Smooth muscle cell of the coronary artery (primary cell): Measurements from ENCODE around the gene ARTN. TPM values are rescaled to one million over a fixed set of nuclear protein-coding genes. Genes with fewer than 3 reads are reported as not detected.

Experiments
- total RNA-seq: library from RNA; depleted of rRNA; stranded (reverse); fragments of >200 nt; gene quantifications from 2 replicates; pipeline ENCODE4 v1.2.3, GENCODE V29; 2014; ENCODE audit warnings: low replicate concordance

ARTN gene, protein sequence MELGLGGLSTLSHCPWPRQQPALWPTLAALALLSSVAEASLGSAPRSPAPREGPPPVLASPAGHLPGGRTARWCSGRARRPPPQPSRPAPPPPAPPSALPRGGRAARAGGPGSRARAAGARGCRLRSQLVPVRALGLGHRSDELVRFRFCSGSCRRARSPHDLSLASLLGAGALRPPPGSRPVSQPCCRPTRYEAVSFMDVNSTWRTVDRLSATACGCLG
- 0.38 TPM in 1 of 2 replicates, not detected in the other for total RNA-seq

DNA sequence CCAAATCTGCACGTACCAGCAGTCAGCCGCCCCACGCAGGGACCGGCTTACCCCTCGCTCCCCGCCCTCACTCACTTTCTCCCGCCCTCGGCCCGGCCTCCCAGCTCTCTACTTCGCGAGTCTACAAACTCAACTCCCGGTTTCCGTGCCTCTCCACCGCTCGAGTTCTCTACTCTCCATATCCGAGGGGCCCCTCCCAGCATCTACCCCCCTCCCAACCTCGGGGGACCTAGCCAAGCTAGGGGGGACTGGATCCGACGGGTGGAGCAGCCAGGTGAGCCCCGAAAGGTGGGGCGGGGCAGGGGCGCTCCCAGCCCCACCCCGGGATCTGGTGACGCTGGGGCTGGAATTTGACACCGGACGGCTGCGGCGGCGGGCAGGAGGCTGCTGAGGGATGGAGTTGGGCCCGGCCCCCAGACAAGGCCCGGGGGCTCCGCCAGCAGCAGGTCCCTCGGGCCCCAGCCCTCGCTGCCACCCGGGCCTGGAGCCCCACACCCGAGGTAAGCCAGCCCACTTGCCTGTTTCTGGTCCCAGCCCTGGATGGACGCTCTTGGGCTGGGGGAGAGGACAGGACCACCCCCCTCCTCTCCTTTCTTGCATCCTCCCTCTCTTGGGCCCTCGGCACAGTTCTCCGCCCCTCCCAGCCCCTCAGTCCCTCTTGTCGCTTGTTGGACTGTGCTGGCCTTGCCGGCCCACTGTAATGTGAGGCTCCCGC is at the start of gene ARTN:
Gene ARTN (plus strand): TSS at position 416 of the 715 bp plus-strand sequence. CDS start 1,856 bp downstream, outside the sequence.

DNA sequence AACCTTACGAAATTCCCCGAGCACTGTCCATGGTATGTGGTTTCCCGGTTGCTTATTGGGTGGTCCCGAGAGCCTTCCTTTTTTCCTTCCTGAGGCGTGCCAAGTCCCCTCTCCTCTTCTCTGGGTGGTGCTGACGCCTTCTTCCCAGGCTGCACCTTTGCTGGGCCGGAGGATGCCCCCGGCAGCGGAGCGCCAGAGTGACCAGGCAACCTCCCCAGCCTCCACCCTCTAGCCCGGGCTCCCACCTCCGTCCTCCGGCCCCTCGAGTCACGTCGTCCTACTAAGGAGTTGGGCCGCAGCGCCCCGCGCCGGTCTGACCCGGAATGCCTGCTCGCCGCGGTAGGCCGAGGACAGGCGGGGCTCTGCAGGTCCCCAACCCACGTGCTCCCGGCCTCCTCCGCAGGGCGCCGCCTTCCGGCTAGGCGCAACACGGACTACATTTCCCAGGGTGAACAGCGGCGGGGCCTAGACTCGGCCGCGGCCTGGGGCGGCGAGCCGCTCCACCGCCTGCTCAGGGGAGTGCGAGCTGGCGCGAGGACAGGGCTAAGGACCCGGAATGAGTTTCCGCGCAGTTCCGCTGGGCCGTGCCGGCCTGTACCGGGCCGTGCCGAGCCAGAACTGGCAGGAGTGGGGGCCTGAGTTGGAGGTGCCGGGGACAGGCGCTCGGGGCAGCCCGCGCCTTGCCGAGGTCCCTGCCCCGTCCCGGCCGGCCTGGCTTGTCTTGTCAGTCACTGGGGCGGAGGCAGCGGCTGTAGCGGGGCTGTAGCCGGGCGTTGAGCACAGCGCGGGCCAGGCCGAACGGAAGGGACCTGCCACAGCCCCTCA is 12.8 kb downstream of the ARTN start, which contains the start of gene IPO13:
Gene IPO13 (plus strand): TSS at position 715 of the 825 bp plus-strand sequence. CDS start 651 bp downstream, outside the sequence.

DNA sequence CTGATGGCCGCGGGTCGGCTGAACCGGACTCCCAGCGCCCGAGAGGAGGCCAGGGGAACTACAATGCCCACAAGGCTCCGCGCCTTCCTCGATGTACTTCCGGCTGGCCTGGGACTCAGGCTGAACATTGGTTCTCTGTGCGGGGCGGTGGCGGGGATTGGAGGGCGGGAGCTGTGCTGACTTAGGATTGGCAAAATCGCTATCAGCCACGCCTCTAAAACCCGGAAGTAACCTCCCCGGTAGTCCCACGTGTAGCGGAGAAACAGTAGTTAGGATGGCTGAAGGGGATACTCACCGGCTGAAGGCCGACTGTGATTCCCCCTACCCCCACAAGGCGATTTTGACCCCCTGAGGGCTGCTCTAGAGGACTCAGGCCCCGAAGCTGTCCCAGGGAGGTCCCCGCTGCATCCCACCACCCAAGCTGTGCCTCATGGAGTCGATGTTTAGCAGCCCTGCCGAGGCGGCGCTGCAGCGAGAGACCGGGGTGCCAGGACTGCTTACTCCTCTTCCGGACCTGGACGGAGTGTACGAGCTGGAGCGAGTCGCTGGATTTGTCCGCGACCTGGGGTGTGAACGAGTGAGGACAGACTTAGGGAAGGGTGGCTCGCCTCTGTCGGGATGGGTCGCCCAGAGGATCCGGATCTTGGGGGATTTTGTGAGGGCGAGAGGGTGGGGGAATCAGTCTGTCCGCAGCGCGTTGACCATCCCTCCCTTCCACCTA is 36.3 kb downstream of the ARTN start, which contains the start of gene DPH2:
Gene DPH2 (plus strand): TSS at position 265 of the 721 bp plus-strand sequence. CDS start 166 bp downstream, at position 431.

DNA sequence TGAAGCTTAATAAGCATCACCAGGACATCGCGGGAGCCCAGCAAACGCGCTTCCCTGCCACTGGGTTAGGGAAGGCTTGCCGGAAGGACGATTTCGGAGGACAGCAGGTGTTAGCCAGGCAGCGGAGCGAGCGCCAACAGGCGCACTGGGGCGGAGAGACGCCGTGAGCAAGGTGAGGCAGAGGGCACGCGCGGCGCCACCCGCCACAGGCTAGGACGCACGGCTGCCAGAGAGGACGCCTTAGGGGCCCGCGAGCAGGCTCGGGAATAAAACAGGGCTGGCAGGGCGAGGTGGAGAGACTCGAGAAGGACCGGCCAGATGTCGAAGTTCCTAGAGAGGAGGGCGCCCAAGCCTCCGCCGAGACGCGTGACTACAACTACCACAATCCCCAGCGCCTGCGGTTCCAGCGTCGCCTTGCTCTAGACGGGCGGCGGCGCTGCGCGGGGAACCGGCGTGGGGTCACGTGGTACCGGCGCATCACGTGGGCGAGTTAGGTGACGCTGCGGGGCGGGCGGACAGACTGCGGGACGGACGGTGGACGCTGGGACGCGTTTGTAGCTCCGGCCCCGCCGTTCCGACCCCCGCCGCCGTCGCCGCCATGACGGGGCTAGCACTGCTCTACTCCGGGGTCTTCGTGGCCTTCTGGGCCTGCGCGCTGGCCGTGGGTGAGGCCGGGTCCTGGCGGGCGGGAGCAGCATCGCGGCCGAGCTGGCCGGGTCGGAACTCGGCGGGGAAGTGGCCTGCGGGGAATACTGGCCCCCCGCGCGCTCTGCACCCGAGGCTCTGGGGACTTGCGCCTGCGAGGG is 41.0 kb downstream of the ARTN start, which contains the start of gene ATP6V0B:
Gene ATP6V0B (plus strand): TSS at position 518 of the 806 bp plus-strand sequence. CDS start 81 bp downstream, at position 599.

DNA sequence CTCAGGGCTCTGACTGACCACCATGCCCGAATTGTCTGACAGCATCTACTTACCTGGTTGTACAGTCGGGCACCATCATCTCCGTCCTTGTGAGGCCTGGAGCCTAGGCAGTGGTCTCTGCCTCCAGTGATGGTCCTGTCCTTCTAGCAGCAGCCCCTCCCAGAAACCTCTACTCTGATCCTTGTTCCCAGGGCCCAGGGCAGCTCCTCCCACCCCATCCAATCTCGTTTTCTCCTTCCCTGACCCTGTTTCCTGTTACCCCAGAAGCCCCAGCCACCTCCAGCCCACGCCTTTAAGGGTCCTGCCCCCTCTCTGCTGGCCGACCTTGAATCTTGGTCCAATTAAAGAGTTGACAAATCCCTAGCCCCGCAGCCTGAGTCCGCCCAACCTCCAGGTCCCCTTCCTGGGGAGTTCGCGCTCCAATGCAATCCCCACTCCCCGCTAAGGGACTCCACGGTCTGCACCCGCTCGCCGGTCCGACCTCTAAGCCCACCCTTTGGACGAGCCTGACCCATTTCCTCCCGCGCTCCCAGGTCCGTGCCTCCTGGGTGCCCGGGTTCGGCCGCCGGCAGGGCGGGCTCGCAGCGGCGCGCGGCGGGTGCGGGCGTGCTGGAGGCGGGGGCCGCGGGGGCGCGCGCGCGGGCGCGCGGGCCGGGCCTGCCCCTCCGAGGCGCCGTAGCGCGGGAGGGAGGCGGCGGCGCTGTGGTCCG is 45.1 kb downstream of the ARTN start, which contains the start of gene B4GALT2:
Gene B4GALT2 (plus strand): TSS at position 660 of the 710 bp plus-strand sequence. CDS start 1,951 bp downstream, outside the sequence.

Other genes starting within 250 kb of the ARTN start
- 16.8 and 19.3 TPM in 2 replicates for gene ST3GAL3, start 226.3 kb upstream of the ARTN start, total RNA-seq
- gene IPO13, start 13.1 kb downstream of the ARTN start, total RNA-seq: 15.7 and 15.8 TPM in 2 replicates
- 6.8 and 14.5 TPM in 2 replicates for gene DPH2, start 36.2 kb downstream of the ARTN start, total RNA-seq
- 56.7 and 147 TPM in 2 replicates for gene ATP6V0B, start 41.2 kb downstream of the ARTN start, total RNA-seq
- gene B4GALT2, start 45.4 kb downstream of the ARTN start, total RNA-seq: 64.8 and 105 TPM in 2 replicates
- gene CCDC24, start 57.8 kb downstream of the ARTN start, total RNA-seq: 2.2 and 3.1 TPM in 2 replicates
- gene SLC6A9, start 97.7 kb downstream of the ARTN start, total RNA-seq: 4.6 and 7.5 TPM in 2 replicates
- gene KLF17, start 185.0 kb downstream of the ARTN start, total RNA-seq: 0.08 and 0.23 TPM in 2 replicates
- not detected in 2 replicates for gene KLF18, start 207.8 kb downstream of the ARTN start, total RNA-seq